ENCODE measurements around the gene COQ9.

Gene COQ9

GRCh38 chr16:57426356-57426755, 20.9 kb upstream of the COQ9 start:
- in situ Hi-C loops (cut with HindIII; ENCODE audit: low sequenced_read_pairs): no loop called here
- no peak overlapping the region for H3K4me3 ChIP-seq (ENCODE audit: low read depth, low read length)
- TF ChIP-seq CTCF (IDR thresholded peaks at IDR 0.05; ENCODE audit: low read depth, low read length): no peak
- DNase-seq (ENCODE audit: low read depth, low spot score): no peak

DNA sequence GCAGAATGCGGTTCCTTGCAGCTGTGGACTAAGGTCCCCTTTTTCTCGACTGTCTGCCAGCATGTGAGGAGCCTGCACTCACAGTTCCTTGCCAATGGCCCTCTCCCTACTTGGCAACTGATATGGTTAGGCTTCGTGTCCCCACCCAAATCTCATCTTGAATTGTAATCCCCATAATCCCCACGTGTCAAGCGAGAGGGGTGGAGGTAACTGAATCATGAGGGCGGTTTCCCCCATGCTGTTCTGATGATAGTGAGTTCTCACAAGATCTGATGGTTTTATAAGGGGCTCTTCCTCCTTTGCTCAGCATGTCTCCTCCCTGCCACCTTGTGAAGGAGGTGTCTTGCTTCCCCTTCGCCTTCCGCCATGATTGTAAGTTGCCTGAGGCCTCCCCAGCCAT, 20.0 kb upstream of the COQ9 start:
- in situ Hi-C loops (cut with HindIII; ENCODE audit: low sequenced_read_pairs): no loop called here
- no peak overlapping the region for H3K4me3 ChIP-seq (ENCODE audit: low read depth, low read length)
- DNase-seq (ENCODE audit: low read depth, low spot score): no peak
- no peak for TF ChIP-seq CTCF (IDR thresholded peaks at IDR 0.05; ENCODE audit: low read depth, low read length)

DNA sequence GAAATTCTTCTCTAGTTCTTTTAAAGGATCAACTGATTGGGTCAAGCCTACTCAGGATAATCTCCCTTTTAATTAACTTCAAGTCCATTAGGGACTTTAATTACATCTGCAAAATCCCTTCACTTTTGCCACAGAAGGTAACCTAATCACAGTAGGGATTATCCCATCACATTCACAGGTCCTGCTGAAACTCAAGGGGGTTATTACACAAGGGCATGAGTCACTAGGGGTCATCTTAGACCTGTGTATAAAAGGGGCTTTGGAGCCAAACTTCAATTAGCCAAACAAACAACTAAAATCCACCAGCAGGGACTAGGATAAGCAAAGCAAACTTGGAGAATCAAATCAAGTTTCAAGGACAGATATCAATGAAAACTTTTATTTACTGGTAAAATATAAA, 19.5 kb upstream of the COQ9 start:
- TF ChIP-seq CTCF (IDR thresholded peaks at IDR 0.05; ENCODE audit: low read depth, low read length): no peak
- no peak overlapping the region for H3K4me3 ChIP-seq (ENCODE audit: low read depth, low read length)
- no peak for DNase-seq (ENCODE audit: low read depth, low spot score)
- in situ Hi-C loops (cut with HindIII; ENCODE audit: low sequenced_read_pairs): no loop called here

- in situ Hi-C loops (cut with HindIII; ENCODE audit: low sequenced_read_pairs): no loop called here
- DNase-seq (ENCODE audit: low read depth, low spot score): no peak
- H3K4me3 ChIP-seq (ENCODE audit: low read depth, low read length): no peak overlapping the region
- no peak for TF ChIP-seq CTCF (IDR thresholded peaks at IDR 0.05; ENCODE audit: low read depth, low read length)
Observed at GRCh38 chr16:57430955-57431354, 16.3 kb upstream of the COQ9 start.

- in situ Hi-C loops (cut with HindIII; ENCODE audit: low sequenced_read_pairs): no loop called here
- H3K4me3 ChIP-seq (ENCODE audit: low read depth, low read length): no peak overlapping the region
- DNase-seq (ENCODE audit: low read depth, low spot score): no peak
- TF ChIP-seq CTCF (IDR thresholded peaks at IDR 0.05; ENCODE audit: low read depth, low read length): no peak
Observed at GRCh38 chr16:57432505-57432904, 14.8 kb upstream of the COQ9 start.

DNA sequence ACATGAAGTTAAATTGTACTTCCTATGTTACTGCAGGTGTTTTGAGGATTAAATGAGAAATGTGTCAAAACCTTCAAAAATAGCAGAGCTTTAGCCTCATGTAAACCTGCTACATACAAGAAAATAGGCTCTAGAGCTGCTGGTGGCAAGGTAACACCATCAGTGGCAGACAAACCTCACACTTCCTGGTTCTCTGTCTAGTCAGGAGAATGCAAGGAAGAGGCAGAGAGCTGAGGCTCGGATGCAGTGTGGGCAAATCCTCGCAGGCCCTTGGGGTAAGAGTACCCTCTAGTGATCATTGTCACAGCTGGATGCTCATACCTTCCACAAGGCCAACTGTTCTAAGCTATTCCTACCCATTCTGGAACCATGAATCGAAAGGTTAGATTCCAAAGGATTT, 14.3 kb upstream of the COQ9 start:
- H3K4me3 ChIP-seq (ENCODE audit: low read depth, low read length): no peak overlapping the region
- in situ Hi-C loops (cut with HindIII; ENCODE audit: low sequenced_read_pairs): no loop called here
- DNase-seq (ENCODE audit: low read depth, low spot score): no peak
- TF ChIP-seq CTCF (IDR thresholded peaks at IDR 0.05; ENCODE audit: low read depth, low read length): no peak

GRCh38 chr16:57434003-57434402, 13.3 kb upstream of the COQ9 start:
- TF ChIP-seq CTCF (IDR thresholded peaks at IDR 0.05; ENCODE audit: low read depth, low read length): no peak
- no peak overlapping the region for H3K4me3 ChIP-seq (ENCODE audit: low read depth, low read length)
- in situ Hi-C loops (cut with HindIII; ENCODE audit: low sequenced_read_pairs): no loop called here
- no peak for DNase-seq (ENCODE audit: low read depth, low spot score)
